ENCODE measurements around the gene ZSWIM8.

DNA sequence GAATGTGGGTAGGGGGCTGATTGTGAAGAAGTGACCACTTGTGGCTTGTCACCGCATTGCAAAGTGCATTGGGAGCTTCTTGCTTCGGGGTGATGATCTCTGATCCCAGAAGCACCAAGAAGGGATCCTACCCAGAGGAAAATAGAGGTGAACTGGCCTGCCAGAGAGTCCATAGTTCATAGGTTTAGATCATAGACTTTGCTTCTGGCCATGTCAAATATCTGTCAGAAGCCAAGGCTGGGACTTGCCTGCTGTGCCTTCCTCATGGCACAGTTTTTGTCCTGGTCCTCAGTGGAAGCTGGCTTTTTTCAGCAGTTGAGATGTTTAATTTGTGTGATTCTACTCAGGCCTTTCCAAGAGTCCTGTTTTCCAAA, 1.1 kb downstream of the ZSWIM8 start:
- TF ChIP-seq GATA2 (IDR thresholded peaks at IDR 0.05; ENCODE audit: low read depth, low read length) (no peak), GATA3 (IDR thresholded peaks at IDR 0.05; ENCODE audit: low read depth, low read length) (no peak)
